ENCODE data around the gene BIRC6.
"Not testable (repeated sequence)": the region's sequence is repeated elsewhere in the genome, so short reads cannot be mapped to it uniquely, and the experiment has no call there.

Gene BIRC6

GRCh38 chr2:32460861-32461260 is 104.0 kb downstream of the BIRC6 start:
- not testable (repeated sequence) for H3K4me3 ChIP-seq (ENCODE audit: low read depth in 1 of 5, low read length in 5 of 5); H3K27ac ChIP-seq (ENCODE audit: low read depth, low read length); H3K9ac ChIP-seq (ENCODE audit: low read length in 5 of 5); H3K4me1 ChIP-seq (ENCODE audit: control insufficient read depth in 5 of 5, insufficient read depth in 5 of 5, low read length in 5 of 5); H3K27me3 ChIP-seq (ENCODE audit: control insufficient read depth in 5 of 5, insufficient read depth in 4 of 5, low read length in 5 of 5); H3K9me3 ChIP-seq (ENCODE audit: control insufficient read depth in 5 of 5, low read length in 5 of 5)
- H3K36me3 ChIP-seq (ENCODE audit: control insufficient read depth in 5 of 5, insufficient read depth in 5 of 5, low read length in 5 of 5): peaks cover 19 to 34% (median 28%) of the 10 kb centered on the region in 5 donors

- Histone ChIP-seq H3K4me3 (ENCODE audit: low read depth in 1 of 5, low read length in 5 of 5) (no peak overlapping the region), H3K36me3 (ENCODE audit: control insufficient read depth in 5 of 5, insufficient read depth in 5 of 5, low read length in 5 of 5) (peaks cover 27 to 49% (median 35%) of the 10 kb centered on the region in 5 donors), H3K4me1 (ENCODE audit: control insufficient read depth in 5 of 5, insufficient read depth in 5 of 5, low read length in 5 of 5) (no peaks in the 10 kb centered on the region), H3K27ac (ENCODE audit: low read depth, low read length) (no peak overlapping the region), H3K27me3 (ENCODE audit: control insufficient read depth in 5 of 5, insufficient read depth in 4 of 5, low read length in 5 of 5) (no peaks in the 10 kb centered on the region), H3K9me3 (ENCODE audit: control insufficient read depth in 5 of 5, low read length in 5 of 5) (no peaks in the 10 kb centered on the region), H3K9ac (ENCODE audit: low read length in 5 of 5) (no peak overlapping the region)
Measured at GRCh38 chr2:32463110-32463509, 106.3 kb downstream of the BIRC6 start.

GRCh38 chr2:32464431-32464830 is 107.6 kb downstream of the BIRC6 start:
- H3K36me3 ChIP-seq (ENCODE audit: control insufficient read depth in 5 of 5, insufficient read depth in 5 of 5, low read length in 5 of 5): peaks cover 38 to 60% (median 48%) of the 10 kb centered on the region in 5 donors
- no peak overlapping the region for H3K27ac ChIP-seq (ENCODE audit: low read depth, low read length)
- H3K27me3 ChIP-seq (ENCODE audit: control insufficient read depth in 5 of 5, insufficient read depth in 4 of 5, low read length in 5 of 5): no peaks in the 10 kb centered on the region
- no peak overlapping the region for H3K9ac ChIP-seq (ENCODE audit: low read length in 5 of 5)
- no peak overlapping the region for H3K4me3 ChIP-seq (ENCODE audit: low read depth in 1 of 5, low read length in 5 of 5)
- H3K9me3 ChIP-seq (ENCODE audit: control insufficient read depth in 5 of 5, low read length in 5 of 5): no peaks in the 10 kb centered on the region
- H3K4me1 ChIP-seq (ENCODE audit: control insufficient read depth in 5 of 5, insufficient read depth in 5 of 5, low read length in 5 of 5): no peaks in the 10 kb centered on the region

DNA sequence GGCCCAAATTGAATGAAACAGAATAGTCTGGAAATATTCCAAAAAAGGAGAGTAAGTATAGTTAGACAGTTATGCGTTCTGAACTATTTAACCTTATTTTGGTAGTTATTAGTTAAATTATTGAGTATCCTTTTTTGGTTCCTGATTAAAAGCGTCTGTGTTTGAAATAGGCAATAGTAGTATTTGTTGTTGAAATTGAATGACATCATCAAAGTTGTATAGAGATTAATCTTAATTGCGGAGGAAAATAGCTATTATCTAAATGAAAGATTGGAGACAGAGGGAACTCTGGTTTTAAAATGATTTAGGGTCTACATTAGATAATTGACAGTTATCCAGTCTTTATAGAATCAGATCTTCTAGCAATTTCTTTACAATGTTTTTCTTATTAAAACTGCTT is 115.8 kb downstream of the BIRC6 start:
- no peak overlapping the region for H3K9ac ChIP-seq (ENCODE audit: low read length in 5 of 5)
- no peaks in the 10 kb centered on the region for H3K9me3 ChIP-seq (ENCODE audit: control insufficient read depth in 5 of 5, low read length in 5 of 5)
- no peak overlapping the region for H3K27ac ChIP-seq (ENCODE audit: low read depth, low read length)
- H3K27me3 ChIP-seq (ENCODE audit: control insufficient read depth in 5 of 5, insufficient read depth in 4 of 5, low read length in 5 of 5): no peaks in the 10 kb centered on the region
- H3K4me3 ChIP-seq (ENCODE audit: low read depth in 1 of 5, low read length in 5 of 5): no peak overlapping the region
- peaks cover 30 to 58% (median 44%) of the 10 kb centered on the region in 5 donors for H3K36me3 ChIP-seq (ENCODE audit: control insufficient read depth in 5 of 5, insufficient read depth in 5 of 5, low read length in 5 of 5)
- no peaks in the 10 kb centered on the region for H3K4me1 ChIP-seq (ENCODE audit: control insufficient read depth in 5 of 5, insufficient read depth in 5 of 5, low read length in 5 of 5)

- no peaks in the 10 kb centered on the region for H3K9me3 ChIP-seq (ENCODE audit: control insufficient read depth in 5 of 5, low read length in 5 of 5)
- H3K4me1 ChIP-seq (ENCODE audit: control insufficient read depth in 5 of 5, insufficient read depth in 5 of 5, low read length in 5 of 5): no peaks in the 10 kb centered on the region
- no peaks in the 10 kb centered on the region for H3K27me3 ChIP-seq (ENCODE audit: control insufficient read depth in 5 of 5, insufficient read depth in 4 of 5, low read length in 5 of 5)
- H3K36me3 ChIP-seq (ENCODE audit: control insufficient read depth in 5 of 5, insufficient read depth in 5 of 5, low read length in 5 of 5): peaks cover 27 to 56% (median 34%) of the 10 kb centered on the region in 5 donors
- no peak overlapping the region for H3K4me3 ChIP-seq (ENCODE audit: low read depth in 1 of 5, low read length in 5 of 5)
- no peak overlapping the region for H3K27ac ChIP-seq (ENCODE audit: low read depth, low read length)
- H3K9ac ChIP-seq (ENCODE audit: low read length in 5 of 5): no peak overlapping the region
Measured at GRCh38 chr2:32474381-32474780, 117.6 kb downstream of the BIRC6 start.

DNA sequence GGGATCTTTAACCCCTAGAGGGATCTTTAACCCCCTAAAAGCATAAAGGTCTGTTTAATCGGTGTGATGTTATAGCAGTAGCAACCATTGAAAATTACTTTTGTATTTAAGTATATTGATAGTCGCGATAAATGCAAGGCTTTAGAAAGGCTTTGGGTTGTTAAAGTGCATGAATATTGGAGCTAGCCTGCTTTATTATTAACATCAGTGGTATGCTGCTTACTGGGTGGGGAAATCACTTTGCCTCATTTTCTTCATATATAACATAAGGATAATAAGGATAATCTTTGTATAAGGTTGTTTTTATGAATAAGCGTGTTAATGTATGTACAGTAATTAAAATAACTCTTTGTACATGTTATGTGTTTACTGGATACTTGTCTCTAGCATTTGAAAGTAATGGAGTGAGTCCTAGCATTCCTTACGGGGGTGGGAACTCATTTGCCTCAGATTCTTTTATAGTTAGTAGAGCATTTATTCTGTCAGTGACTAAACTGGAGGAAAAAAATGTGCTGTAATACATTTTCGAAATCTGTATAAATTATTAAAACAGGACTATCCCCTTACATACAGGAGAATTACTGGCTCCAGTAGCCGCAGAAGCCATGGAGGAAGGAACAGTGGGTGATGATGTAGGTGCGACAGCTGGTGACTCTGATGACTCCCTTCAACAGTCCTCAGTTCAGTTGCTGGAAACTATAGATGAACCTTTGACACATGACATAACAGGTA is 122.2 kb downstream of the BIRC6 start:
- H3K9me3 ChIP-seq (ENCODE audit: control insufficient read depth in 5 of 5, low read length in 5 of 5): no peaks in the 10 kb centered on the region
- no peaks in the 10 kb centered on the region for H3K4me1 ChIP-seq (ENCODE audit: control insufficient read depth in 5 of 5, insufficient read depth in 5 of 5, low read length in 5 of 5)
- H3K27ac ChIP-seq (ENCODE audit: low read depth, low read length): no peak overlapping the region
- H3K4me3 ChIP-seq (ENCODE audit: low read depth in 1 of 5, low read length in 5 of 5): no peak overlapping the region
- H3K9ac ChIP-seq (ENCODE audit: low read length in 5 of 5): no peak overlapping the region
- H3K36me3 ChIP-seq (ENCODE audit: control insufficient read depth in 5 of 5, insufficient read depth in 5 of 5, low read length in 5 of 5): peaks cover 36 to 67% (median 55%) of the 10 kb centered on the region in 5 donors
- no peaks in the 10 kb centered on the region for H3K27me3 ChIP-seq (ENCODE audit: control insufficient read depth in 5 of 5, insufficient read depth in 4 of 5, low read length in 5 of 5)

GRCh38 chr2:32479993-32480392 is 123.2 kb downstream of the BIRC6 start:
- Histone ChIP-seq H3K36me3 (ENCODE audit: control insufficient read depth in 5 of 5, insufficient read depth in 5 of 5, low read length in 5 of 5) (peaks cover 36 to 74% (median 55%) of the 10 kb centered on the region in 5 donors), H3K27ac (ENCODE audit: low read depth, low read length) (no peak overlapping the region), H3K4me3 (ENCODE audit: low read depth in 1 of 5, low read length in 5 of 5) (no peak overlapping the region), H3K9ac (ENCODE audit: low read length in 5 of 5) (no peak overlapping the region), H3K27me3 (ENCODE audit: control insufficient read depth in 5 of 5, insufficient read depth in 4 of 5, low read length in 5 of 5) (no peaks in the 10 kb centered on the region), H3K9me3 (ENCODE audit: control insufficient read depth in 5 of 5, low read length in 5 of 5) (no peaks in the 10 kb centered on the region), H3K4me1 (ENCODE audit: control insufficient read depth in 5 of 5, insufficient read depth in 5 of 5, low read length in 5 of 5) (peaks cover 0 to 4% (median 0%) of the 10 kb centered on the region in 5 donors)

DNA sequence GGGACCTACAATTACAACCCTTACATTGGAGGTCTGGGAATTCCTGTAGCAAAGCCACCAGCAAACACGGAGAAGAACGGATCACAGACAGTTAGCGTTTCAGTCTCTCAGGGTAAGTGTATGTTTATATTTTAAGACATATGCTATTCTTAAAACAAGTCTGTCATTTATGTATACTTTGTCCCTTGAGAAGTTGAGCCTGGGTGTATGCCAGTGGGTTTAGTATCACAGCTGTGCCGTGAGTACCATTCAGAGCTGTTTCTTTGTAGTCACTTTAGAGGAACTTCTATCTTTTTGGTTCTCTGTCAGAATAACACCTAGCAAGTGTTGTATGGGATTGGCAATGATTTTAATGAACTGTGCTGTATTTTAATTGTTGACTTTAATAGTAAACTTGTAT is 125.6 kb downstream of the BIRC6 start:
- Histone ChIP-seq H3K9ac (ENCODE audit: low read length in 5 of 5) (no peak overlapping the region), H3K4me1 (ENCODE audit: control insufficient read depth in 5 of 5, insufficient read depth in 5 of 5, low read length in 5 of 5) (peaks cover 0 to 7% (median 0%) of the 10 kb centered on the region in 5 donors), H3K36me3 (ENCODE audit: control insufficient read depth in 5 of 5, insufficient read depth in 5 of 5, low read length in 5 of 5) (peaks cover 52 to 85% (median 65%) of the 10 kb centered on the region in 5 donors), H3K27ac (ENCODE audit: low read depth, low read length) (no peak overlapping the region), H3K9me3 (ENCODE audit: control insufficient read depth in 5 of 5, low read length in 5 of 5) (no peaks in the 10 kb centered on the region), H3K27me3 (ENCODE audit: control insufficient read depth in 5 of 5, insufficient read depth in 4 of 5, low read length in 5 of 5) (no peaks in the 10 kb centered on the region), H3K4me3 (ENCODE audit: low read depth in 1 of 5, low read length in 5 of 5) (no peak overlapping the region)

DNA sequence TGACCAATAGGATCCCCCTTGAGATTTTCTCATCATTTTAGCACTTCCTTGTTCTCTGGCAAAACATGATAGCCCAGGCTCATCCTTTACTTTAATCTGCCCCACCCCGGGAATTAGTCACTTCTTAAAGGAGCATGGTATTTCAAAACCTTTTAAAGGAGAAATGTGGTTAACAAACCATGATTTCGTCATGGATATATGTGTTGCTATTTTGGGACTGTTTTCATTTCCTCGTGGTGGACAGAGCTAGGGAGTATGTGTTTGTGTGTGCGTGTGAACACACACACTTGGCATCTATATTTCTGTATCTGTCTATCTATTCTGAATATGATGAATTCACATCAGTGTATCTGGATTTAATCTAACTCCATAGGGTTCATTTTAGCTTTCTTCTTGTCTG is 128.1 kb downstream of the BIRC6 start:
- H3K36me3 ChIP-seq (ENCODE audit: control insufficient read depth in 5 of 5, insufficient read depth in 5 of 5, low read length in 5 of 5): peaks cover 55 to 83% (median 59%) of the 10 kb centered on the region in 5 donors
- H3K27ac ChIP-seq (ENCODE audit: low read depth, low read length): no peak overlapping the region
- H3K27me3 ChIP-seq (ENCODE audit: control insufficient read depth in 5 of 5, insufficient read depth in 4 of 5, low read length in 5 of 5): no peaks in the 10 kb centered on the region
- H3K9ac ChIP-seq (ENCODE audit: low read length in 5 of 5): no peak overlapping the region
- H3K9me3 ChIP-seq (ENCODE audit: control insufficient read depth in 5 of 5, low read length in 5 of 5): no peaks in the 10 kb centered on the region
- no peak overlapping the region for H3K4me3 ChIP-seq (ENCODE audit: low read depth in 1 of 5, low read length in 5 of 5)
- H3K4me1 ChIP-seq (ENCODE audit: control insufficient read depth in 5 of 5, insufficient read depth in 5 of 5, low read length in 5 of 5): peaks cover 0 to 7% (median 0%) of the 10 kb centered on the region in 5 donors

- no peaks in the 10 kb centered on the region for H3K9me3 ChIP-seq (ENCODE audit: control insufficient read depth in 5 of 5, low read length in 5 of 5)
- H3K4me1 ChIP-seq (ENCODE audit: control insufficient read depth in 5 of 5, insufficient read depth in 5 of 5, low read length in 5 of 5): peaks cover 0 to 7% (median 0%) of the 10 kb centered on the region in 5 donors
- H3K27ac ChIP-seq (ENCODE audit: low read depth, low read length): no peak overlapping the region
- H3K27me3 ChIP-seq (ENCODE audit: control insufficient read depth in 5 of 5, insufficient read depth in 4 of 5, low read length in 5 of 5): no peaks in the 10 kb centered on the region
- peaks cover 53 to 85% (median 59%) of the 10 kb centered on the region in 5 donors for H3K36me3 ChIP-seq (ENCODE audit: control insufficient read depth in 5 of 5, insufficient read depth in 5 of 5, low read length in 5 of 5)
- no peak overlapping the region for H3K9ac ChIP-seq (ENCODE audit: low read length in 5 of 5)
- no peak overlapping the region for H3K4me3 ChIP-seq (ENCODE audit: low read depth in 1 of 5, low read length in 5 of 5)
Measured at GRCh38 chr2:32485399-32485798, 128.6 kb downstream of the BIRC6 start.

All from subcutaneous abdominal adipose tissue (tissue), 5 donors.